ENCODE results near the gene PSTPIP1. TPM values are rescaled to one million over a fixed set of nuclear protein-coding genes. Genes with fewer than 3 reads are reported as not detected.

Gene PSTPIP1
- total and polyA plus RNA-seq, 2 of the 8 experiments (the other 6 are each of a cell fraction or from before 2014, with no cell fraction given): 1.6 to 1.8 TPM

DNA sequence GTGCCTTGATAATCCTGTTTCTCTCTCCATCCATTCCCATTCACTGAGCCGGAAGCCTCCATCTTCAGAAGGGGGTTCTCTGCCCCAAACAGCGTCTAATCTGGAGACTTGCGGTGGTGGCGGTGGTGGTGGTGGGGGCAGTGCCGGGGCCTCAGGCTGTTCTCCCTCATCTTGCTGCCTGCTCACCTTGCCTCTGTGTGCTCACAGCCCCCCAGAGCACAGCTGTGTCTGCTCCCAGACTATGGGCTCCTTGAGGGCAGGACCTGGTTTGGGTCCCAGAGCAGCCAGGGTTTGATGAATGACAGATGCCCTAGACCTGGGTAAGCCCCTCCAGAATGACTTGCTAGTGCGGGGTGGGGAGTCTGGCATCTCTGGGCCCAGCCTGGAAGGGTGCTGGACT is 430 bp upstream of the PSTPIP1 start (continued):
- TF ChIP-seq, protein P1, sequence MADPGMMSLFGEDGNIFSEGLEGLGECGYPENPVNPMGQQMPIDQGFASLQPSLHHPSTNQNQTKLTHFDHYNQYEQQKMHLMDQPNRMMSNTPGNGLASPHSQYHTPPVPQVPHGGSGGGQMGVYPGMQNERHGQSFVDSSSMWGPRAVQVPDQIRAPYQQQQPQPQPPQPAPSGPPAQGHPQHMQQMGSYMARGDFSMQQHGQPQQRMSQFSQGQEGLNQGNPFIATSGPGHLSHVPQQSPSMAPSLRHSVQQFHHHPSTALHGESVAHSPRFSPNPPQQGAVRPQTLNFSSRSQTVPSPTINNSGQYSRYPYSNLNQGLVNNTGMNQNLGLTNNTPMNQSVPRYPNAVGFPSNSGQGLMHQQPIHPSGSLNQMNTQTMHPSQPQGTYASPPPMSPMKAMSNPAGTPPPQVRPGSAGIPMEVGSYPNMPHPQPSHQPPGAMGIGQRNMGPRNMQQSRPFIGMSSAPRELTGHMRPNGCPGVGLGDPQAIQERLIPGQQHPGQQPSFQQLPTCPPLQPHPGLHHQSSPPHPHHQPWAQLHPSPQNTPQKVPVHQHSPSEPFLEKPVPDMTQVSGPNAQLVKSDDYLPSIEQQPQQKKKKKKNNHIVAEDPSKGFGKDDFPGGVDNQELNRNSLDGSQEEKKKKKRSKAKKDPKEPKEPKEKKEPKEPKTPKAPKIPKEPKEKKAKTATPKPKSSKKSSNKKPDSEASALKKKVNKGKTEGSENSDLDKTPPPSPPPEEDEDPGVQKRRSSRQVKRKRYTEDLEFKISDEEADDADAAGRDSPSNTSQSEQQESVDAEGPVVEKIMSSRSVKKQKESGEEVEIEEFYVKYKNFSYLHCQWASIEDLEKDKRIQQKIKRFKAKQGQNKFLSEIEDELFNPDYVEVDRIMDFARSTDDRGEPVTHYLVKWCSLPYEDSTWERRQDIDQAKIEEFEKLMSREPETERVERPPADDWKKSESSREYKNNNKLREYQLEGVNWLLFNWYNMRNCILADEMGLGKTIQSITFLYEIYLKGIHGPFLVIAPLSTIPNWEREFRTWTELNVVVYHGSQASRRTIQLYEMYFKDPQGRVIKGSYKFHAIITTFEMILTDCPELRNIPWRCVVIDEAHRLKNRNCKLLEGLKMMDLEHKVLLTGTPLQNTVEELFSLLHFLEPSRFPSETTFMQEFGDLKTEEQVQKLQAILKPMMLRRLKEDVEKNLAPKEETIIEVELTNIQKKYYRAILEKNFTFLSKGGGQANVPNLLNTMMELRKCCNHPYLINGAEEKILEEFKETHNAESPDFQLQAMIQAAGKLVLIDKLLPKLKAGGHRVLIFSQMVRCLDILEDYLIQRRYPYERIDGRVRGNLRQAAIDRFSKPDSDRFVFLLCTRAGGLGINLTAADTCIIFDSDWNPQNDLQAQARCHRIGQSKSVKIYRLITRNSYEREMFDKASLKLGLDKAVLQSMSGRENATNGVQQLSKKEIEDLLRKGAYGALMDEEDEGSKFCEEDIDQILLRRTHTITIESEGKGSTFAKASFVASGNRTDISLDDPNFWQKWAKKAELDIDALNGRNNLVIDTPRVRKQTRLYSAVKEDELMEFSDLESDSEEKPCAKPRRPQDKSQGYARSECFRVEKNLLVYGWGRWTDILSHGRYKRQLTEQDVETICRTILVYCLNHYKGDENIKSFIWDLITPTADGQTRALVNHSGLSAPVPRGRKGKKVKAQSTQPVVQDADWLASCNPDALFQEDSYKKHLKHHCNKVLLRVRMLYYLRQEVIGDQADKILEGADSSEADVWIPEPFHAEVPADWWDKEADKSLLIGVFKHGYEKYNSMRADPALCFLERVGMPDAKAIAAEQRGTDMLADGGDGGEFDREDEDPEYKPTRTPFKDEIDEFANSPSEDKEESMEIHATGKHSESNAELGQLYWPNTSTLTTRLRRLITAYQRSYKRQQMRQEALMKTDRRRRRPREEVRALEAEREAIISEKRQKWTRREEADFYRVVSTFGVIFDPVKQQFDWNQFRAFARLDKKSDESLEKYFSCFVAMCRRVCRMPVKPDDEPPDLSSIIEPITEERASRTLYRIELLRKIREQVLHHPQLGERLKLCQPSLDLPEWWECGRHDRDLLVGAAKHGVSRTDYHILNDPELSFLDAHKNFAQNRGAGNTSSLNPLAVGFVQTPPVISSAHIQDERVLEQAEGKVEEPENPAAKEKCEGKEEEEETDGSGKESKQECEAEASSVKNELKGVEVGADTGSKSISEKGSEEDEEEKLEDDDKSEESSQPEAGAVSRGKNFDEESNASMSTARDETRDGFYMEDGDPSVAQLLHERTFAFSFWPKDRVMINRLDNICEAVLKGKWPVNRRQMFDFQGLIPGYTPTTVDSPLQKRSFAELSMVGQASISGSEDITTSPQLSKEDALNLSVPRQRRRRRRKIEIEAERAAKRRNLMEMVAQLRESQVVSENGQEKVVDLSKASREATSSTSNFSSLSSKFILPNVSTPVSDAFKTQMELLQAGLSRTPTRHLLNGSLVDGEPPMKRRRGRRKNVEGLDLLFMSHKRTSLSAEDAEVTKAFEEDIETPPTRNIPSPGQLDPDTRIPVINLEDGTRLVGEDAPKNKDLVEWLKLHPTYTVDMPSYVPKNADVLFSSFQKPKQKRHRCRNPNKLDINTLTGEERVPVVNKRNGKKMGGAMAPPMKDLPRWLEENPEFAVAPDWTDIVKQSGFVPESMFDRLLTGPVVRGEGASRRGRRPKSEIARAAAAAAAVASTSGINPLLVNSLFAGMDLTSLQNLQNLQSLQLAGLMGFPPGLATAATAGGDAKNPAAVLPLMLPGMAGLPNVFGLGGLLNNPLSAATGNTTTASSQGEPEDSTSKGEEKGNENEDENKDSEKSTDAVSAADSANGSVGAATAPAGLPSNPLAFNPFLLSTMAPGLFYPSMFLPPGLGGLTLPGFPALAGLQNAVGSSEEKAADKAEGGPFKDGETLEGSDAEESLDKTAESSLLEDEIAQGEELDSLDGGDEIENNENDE (IDR thresholded peaks at IDR 0.05; ENCODE audit: insufficient replicate concordance, low read length): no peak
- TF ChIP-seq JUND (IDR thresholded peaks at IDR 0.05; ENCODE audit: low read length): no peak
- TF ChIP-seq ZNF274 (IDR thresholded peaks at IDR 0.05; ENCODE audit: borderline replicate concordance, extremely low read depth, low read length): no peak
